ENCODE data around the gene SORCS2.

SORCS2 gene

DNA sequence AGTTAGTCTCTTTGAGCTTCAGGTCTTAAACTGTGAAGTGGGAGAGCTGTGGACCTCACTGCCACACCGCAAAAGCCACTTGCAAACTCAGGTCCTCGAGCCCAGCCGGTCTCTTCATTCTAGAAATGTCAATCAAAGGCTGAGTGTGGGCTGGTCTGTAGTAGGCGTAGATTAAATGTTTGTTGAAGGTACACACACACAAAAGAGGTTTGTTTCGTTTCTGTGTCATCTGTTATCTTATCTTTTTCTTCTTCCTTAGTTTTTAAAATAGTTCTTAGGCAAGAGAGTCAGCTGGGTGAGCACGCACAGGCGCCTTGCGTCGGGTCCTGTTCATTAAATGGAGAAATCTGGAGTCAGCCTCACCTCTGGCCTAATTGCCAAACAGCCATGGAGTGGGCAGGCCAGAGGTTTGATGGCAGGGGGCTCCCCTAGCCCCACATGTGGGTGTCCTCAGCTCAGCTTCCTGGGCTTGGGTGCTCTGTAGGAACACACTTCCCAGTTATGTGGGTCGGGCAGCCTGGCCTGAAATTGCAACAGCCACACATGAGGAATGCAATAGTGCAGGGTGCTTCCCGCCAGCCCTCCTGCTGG lies 243.2 kb downstream of the SORCS2 start:
- TF ChIP-seq CTCF (IDR thresholded peaks at IDR 0.05; ENCODE audit: insufficient read depth, low read length, poor library complexity, severe bottlenecking): no peak
- Histone ChIP-seq H3K36me3 (ENCODE audit: control insufficient read depth, insufficient read depth, low read length) (no peaks in the 10 kb centered on the region), H3K4me3 (replicated peaks; ENCODE audit: low read depth, low read length) (no peak overlapping the region), H3K27me3 (replicated peaks; ENCODE audit: control insufficient read depth, insufficient read depth, low read length) (no peaks in the 10 kb centered on the region; the same call in 1 of the 2 replicates)
- DNase-seq (ENCODE audit: extremely low read depth, insufficient read length): no peak

DNA sequence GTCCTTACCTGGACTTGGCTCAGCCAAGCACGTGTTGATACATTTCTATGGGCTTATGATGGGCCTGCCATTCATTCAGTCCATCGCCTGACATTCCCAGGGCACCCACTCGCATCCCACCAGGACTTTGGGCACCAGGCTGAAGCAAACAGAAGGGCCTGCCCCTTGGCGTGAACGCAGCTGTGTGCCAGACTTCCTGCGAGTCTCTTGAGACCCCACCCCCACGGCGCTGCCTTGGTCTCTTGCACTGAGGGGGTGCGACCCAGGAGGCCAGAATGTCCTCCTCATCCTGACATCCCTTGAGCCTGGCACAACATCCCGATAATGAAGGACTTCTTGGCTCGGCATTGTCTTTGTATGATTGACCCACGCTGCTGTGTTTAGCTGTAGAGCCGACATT lies 243.9 kb downstream of the SORCS2 start:
- TF ChIP-seq CTCF (IDR thresholded peaks at IDR 0.05; ENCODE audit: insufficient read depth, low read length, poor library complexity, severe bottlenecking): no peak
- Histone ChIP-seq H3K36me3 (ENCODE audit: control insufficient read depth, insufficient read depth, low read length) (no peaks in the 10 kb centered on the region), H3K4me3 (replicated peaks; ENCODE audit: low read depth, low read length) (no peak overlapping the region), H3K27me3 (replicated peaks; ENCODE audit: control insufficient read depth, insufficient read depth, low read length) (no peaks in the 10 kb centered on the region; the same call in 1 of the 2 replicates)
- DNase-seq (ENCODE audit: extremely low read depth, insufficient read length): no peak

DNA sequence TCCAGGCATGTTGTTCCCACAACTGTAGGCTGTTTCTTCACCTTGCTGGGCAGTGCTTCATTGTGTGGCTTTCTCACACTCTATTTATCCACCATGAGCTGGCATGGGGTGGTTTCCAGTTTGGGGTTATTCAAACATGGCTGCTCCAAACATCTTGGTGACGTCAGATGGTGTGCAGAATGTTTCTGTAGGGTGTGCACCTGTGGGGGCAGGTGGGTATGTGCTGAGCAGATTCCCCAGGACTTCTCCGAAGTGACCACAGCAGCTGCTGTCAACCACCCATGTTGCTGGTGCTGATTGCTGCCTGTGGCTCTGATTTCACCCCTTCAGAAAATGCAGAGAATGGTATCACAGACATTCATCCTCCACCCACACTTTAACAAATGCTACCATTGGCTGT lies 247.4 kb downstream of the SORCS2 start:
- no peak for DNase-seq (ENCODE audit: extremely low read depth, insufficient read length)
- Histone ChIP-seq H3K36me3 (ENCODE audit: control insufficient read depth, insufficient read depth, low read length) (no peaks in the 10 kb centered on the region), H3K4me3 (replicated peaks; ENCODE audit: low read depth, low read length) (no peak overlapping the region), H3K27me3 (replicated peaks; ENCODE audit: control insufficient read depth, insufficient read depth, low read length) (no peaks in the 10 kb centered on the region)
- TF ChIP-seq CTCF (IDR thresholded peaks at IDR 0.05; ENCODE audit: insufficient read depth, low read length, poor library complexity, severe bottlenecking): no peak

DNA sequence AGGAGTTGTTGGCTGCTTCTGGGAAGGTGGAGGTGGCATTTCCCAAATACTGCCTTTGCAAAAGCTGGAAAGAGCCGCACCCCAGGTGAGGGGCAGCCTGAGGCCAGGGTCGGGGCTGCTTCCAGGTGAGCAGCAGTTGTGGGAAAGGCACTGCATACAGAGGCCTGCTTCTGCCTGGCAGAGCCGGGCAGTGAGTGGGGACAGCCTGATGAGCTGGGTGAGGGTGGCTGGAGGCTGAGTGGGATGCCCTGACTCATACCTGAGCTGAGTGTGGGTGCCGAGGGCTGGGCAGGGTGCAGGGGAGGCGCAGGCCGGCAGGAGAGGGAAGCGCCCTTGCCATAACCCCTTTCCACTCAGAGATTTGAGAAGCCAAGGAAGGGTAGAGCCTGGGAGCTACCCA lies 248.9 kb downstream of the SORCS2 start:
- Histone ChIP-seq H3K27me3 (replicated peaks; ENCODE audit: control insufficient read depth, insufficient read depth, low read length) (no peaks in the 10 kb centered on the region), H3K36me3 (ENCODE audit: control insufficient read depth, insufficient read depth, low read length) (no peaks in the 10 kb centered on the region), H3K4me3 (replicated peaks; ENCODE audit: low read depth, low read length) (no peak overlapping the region)
- no peak for TF ChIP-seq CTCF (IDR thresholded peaks at IDR 0.05; ENCODE audit: insufficient read depth, low read length, poor library complexity, severe bottlenecking)
- no peak for DNase-seq (ENCODE audit: extremely low read depth, insufficient read length)

DNA sequence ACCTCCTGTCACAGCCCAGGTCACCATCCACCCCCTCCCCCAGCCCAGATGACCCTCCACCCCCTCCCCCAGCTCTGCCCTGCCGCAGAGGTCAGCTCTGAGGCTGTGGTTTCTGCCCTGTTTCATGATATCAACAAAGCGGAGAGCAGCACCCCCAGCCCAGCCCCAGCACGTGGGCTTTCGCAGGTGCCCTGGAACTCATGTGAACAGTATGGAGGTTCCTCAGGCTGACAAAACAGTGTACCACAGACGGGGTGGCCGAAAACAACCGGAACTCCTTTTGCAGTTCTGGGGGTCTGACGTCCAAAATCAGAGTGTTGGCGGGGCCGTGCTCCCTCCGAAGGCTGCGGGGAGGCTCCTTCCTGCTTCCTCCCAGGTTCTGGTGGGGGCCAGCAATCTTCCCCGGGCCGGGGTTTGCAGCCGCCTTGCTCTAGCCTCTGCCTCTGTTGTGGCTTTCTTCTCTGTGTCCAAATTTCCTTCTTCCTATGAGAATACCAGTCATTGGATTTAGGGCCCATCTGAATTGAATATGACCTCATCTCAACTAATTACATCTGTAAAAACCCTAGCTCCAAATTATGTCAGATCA lies 250.3 kb downstream of the SORCS2 start:
- DNase-seq (ENCODE audit: extremely low read depth, insufficient read length): no peak
- H3K36me3 ChIP-seq (ENCODE audit: control insufficient read depth, insufficient read depth, low read length): no peaks in the 10 kb centered on the region
- no peaks in the 10 kb centered on the region for H3K27me3 ChIP-seq (replicated peaks; ENCODE audit: control insufficient read depth, insufficient read depth, low read length)
- H3K4me3 ChIP-seq (replicated peaks; ENCODE audit: low read depth, low read length): no peak overlapping the region
- no peak for TF ChIP-seq CTCF (IDR thresholded peaks at IDR 0.05; ENCODE audit: insufficient read depth, low read length, poor library complexity, severe bottlenecking)

All from GM06990 (cell line).